ENCODE results near the gene STAP1.

- no peak for TF ChIP-seq POLR2AphosphoS5 (IDR thresholded peaks at IDR 0.05; ENCODE audit: borderline replicate concordance, low read depth, low read length)
- no peak for TF ChIP-seq FOXP2 (optimal IDR thresholded peaks at IDR 0.05; ENCODE audit: control extremely low read depth, extremely low read length, insufficient read depth)
- TF ChIP-seq EZH2 (IDR thresholded peaks at IDR 0.05) = no peak
Measured at GRCh38 chr4:67535280-67535840, 23.2 kb upstream of the STAP1 start.
